Central memory CD4-positive, alpha-beta T cell (primary cell): ENCODE measurements around the gene NGDN.

ENCODE experiments used
- DNase-seq: peaks from one replicate; pipeline ENCODE4 v3.0.0; 2022

Gene NGDN

GRCh38 chr14:23478109-23478759, 8.7 kb downstream of the NGDN start:
- peak; percentile 63 for DNase-seq

GRCh38 chr14:23481362-23481970, 12.0 kb downstream of the NGDN start:
- no peak for DNase-seq

GRCh38 chr14:23481979-23482822, 12.7 kb downstream of the NGDN start:
- no peak for DNase-seq

- DNase-seq: no peak
Measured at GRCh38 chr14:23482823-23483148, 13.3 kb downstream of the NGDN start.

GRCh38 chr14:23483236-23483854, 13.8 kb downstream of the NGDN start:
- no peak for DNase-seq

- DNase-seq: no peak
Measured at GRCh38 chr14:23485326-23485725, 15.8 kb downstream of the NGDN start.

GRCh38 chr14:23486036-23486435, 16.5 kb downstream of the NGDN start:
- DNase-seq: no peak

- no peak for DNase-seq
Measured at GRCh38 chr14:23487216-23487615, 17.7 kb downstream of the NGDN start.

GRCh38 chr14:23492618-23493272, 23.2 kb downstream of the NGDN start:
- DNase-seq: no peak

GRCh38 chr14:23494223-23494622, 24.7 kb downstream of the NGDN start:
- DNase-seq: no peak

- DNase-seq: no peak
Measured at GRCh38 chr14:23512156-23512555, 42.7 kb downstream of the NGDN start.

GRCh38 chr14:23513005-23513817, 43.7 kb downstream of the NGDN start:
- DNase-seq: no peak

GRCh38 chr14:23513818-23514643, 44.5 kb downstream of the NGDN start:
- no peak for DNase-seq

GRCh38 chr14:23514644-23514957, 45.1 kb downstream of the NGDN start:
- no peak for DNase-seq

- no peak for DNase-seq
Measured at GRCh38 chr14:23517650-23518326, 48.3 kb downstream of the NGDN start.

GRCh38 chr14:23518709-23519108, 49.2 kb downstream of the NGDN start:
- no peak for DNase-seq

GRCh38 chr14:23520899-23521533, 51.5 kb downstream of the NGDN start:
- no peak for DNase-seq

GRCh38 chr14:23521785-23522640, 52.5 kb downstream of the NGDN start:
- DNase-seq: no peak

- no peak for DNase-seq
Measured at GRCh38 chr14:23522643-23523198, 53.2 kb downstream of the NGDN start.
